Activated T-cell treated with anti-CD3 and anti-CD28 coated beads for 4 hours (primary cell): ENCODE results near the gene SLC43A2.
A peak's percentile ranks its signal among the peaks of the same experiment; 100 is the strongest.
"Not testable (repeated sequence)": the region's sequence is repeated elsewhere in the genome, so short reads cannot be mapped to it uniquely, and the experiment has no call there.

Experiments
- DNase-seq: peaks from one replicate; pipeline ENCODE4 v3.0.0-alpha.2; 2020

SLC43A2 gene

DNA sequence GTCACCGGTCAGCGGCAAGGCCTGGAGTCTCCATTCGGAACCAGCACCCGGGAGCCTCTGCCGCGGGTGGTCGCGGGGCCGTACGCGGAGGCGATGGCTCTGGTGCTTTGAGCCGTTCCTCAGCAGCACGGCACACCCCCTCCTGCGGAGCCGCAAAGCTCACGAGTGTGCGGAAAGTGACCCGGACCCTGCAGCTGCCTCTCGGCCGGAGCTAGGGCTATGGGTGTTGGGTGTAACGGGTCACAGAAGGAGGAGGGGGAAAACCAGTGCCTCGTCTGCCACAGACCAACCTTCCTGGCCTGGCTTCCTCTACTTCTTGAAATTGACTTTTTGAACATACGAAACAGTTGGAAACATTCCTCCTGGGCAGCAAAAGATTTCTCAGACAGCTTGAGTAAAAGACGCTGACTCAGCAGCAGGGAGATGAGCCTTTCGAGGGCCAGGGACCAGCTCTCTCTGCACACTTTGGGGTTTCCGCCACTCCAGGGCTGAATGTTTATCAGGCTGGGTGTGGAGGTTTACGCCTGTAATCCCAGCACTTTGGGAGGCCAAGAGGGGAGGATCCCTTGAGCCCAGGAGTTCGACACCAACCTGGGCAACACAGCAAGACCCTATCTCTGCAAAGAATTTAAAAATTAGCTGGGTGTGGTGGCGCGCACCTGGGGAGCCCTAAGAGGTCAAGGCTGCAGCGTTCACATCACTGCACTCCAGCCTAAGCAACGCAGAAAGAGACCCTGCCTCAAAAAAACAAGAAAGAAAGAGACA lies 39.6 kb downstream of the SLC43A2 start:
- DNase-seq: no peak

DNA sequence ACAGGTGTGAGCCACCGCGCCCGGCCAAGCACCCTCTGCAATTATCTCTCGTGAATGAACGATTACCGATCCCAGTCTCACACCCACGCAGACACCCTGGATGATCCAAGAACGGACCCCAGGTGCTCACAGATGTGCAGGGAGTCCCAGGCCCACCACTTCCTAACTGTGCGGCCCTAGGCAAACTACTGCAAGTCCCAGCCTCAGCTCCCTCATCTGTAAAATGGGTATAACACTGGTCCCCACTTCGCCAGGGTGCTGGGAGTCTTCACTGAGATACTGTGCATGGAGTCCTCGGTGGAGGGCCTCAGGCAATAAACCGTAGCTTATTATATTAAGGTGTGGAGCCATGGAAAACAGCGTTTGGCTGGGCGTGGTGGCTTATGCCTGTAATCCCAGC lies 44.5 kb downstream of the SLC43A2 start:
- DNase-seq: no peak

DNA sequence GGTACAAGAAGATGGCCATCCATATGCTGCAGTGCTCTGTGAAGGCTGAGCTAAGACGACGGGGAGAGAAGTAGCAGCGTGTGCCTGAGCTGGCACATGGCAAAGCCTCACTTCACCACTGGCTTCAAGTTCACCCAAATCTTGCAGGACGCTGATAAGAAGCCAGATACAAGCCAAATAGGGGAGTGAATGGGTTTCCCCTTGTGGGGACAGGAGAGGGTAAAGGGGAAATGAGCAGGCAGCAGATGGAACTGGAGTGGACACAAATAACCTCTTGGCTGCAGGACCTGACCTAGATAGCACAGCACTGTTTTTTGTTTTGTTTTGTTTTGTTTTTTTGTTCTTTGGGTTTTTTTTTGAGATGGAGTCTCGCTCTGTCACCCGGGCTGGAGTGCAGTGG lies 45.1 kb downstream of the SLC43A2 start:
- no peak for DNase-seq

DNA sequence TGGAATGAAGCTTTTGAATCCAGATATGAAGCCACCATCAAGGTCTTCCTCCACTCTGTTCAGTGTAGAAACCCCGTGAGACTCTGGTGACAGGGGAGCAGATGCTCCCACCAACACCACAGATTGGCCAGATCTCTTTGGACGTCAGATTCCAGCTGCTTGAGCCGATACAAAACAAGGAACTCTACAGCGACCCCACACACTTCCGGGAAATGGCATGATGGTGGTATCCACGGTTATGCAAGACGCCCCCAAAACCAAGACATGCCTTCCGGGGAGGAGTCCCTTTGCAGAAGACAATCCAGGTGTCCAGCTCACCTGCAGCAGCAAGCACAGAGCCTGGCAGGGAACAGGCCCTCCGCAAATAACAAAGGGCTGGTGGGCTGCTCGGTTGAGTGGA lies 46.3 kb downstream of the SLC43A2 start:
- DNase-seq: no peak

- no peak for DNase-seq
These were observed 47.5 kb downstream of the SLC43A2 start for GRCh38 chr17:1580979-1581676.

GRCh38 chr17:1578029-1578428 lies 50.6 kb downstream of the SLC43A2 start:
- no peak for DNase-seq

DNA sequence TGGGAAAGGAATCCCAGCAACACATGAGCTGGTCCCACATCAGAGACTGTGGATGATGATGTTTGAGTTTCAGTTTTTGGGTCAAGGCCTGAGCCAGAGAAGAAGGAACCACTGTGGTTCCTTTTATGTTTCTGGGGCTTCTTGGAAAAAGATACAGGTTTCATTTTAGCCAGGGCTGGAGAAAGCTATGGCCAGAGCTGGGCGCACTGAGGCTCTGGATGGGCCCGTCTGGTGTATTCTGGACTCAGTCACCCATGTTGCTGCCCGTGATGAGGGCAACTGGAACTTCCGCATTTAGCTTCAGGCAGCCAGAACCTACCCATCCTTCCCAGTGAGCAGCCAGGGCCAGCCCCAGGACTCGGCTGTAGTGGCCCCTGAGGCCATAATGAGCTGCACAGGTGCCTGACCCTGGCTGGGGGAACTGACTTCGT lies 51.0 kb downstream of the SLC43A2 start:
- no peak for DNase-seq

DNA sequence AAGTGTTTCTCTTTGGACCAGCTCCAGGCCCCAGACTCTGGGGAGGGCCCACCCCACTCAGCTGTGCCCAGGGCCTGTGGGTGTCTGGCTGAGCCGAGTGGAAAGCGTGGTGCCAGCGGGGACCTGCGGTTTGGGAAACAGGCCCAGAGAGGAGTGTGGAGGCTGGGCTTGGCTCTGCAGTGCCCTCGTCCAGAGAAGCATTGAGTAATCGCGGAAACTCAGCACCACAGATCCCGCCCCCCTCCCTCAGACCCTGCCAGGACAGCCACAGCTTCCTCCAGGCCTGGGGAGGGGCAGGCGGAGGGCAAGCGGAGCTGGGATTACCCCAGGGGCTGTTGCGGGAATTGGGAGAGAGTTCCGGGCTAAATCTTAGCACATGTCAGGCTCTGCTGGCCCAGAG lies 51.5 kb downstream of the SLC43A2 start:
- DNase-seq: no peak

- no peak for DNase-seq
These were observed 52.1 kb downstream of the SLC43A2 start for GRCh38 chr17:1576500-1576899.

GRCh38 chr17:1574697-1575471 lies 53.8 kb downstream of the SLC43A2 start:
- no peak for DNase-seq

DNA sequence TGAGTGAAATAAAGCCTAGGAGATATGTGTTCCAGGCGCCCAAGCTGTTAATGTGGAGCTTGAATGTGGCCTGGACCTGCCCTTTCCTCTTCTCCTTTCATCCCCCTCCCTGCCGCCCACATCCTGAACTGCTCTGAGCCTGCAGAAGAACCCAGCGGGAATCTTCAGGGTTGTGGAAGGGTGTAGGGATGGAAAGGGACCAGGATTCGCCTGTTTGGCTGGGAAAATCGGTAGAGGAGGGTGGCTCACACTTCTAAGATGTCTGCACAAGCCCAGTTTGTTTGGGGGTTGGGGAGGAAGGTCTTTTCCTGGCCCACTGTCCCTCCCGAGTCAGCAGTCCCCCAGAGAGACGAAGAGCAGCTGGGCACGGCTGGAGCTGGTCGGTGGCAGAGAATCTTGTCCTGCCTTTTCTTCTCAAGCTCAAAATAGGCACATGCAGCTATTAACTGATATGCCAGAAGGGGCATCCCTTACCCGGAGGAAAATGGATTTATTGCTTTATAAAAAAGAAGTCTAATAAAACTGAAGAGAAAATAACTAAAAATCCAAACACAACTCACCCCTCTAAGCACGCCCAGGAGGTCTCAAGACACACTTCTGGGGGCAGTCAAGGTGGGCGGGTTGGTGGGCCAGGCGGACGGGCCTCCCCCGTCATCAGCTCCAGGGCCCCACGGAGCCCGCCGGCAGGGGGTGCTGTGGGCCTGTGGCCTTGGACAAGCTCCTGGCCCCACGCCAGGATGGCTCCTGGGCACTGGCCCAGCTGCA lies 54.5 kb downstream of the SLC43A2 start:
- DNase-seq: peak; percentile 44

DNA sequence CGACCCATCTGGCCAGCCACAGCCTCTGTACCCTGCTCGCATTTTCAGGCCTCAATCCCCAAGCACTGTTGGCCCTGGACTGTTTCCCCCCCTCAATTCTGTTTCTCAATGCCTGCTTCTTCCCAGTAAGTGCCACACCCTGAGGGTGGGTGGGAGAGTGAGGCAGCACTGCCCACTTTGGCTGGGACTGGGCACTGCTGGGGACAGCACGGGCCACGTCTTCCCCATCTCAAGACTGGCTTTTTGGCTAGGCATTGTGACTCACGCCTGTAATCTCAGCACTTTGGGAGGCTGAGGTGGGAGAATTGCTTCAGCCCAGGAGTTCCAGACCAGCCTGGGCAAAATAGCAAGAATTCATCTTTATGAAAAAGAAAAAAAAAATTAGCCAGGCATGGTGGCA lies 56.0 kb downstream of the SLC43A2 start:
- DNase-seq: not testable (repeated sequence)

GRCh38 chr17:1571341-1571704 lies 57.3 kb downstream of the SLC43A2 start:
- no peak for DNase-seq

DNA sequence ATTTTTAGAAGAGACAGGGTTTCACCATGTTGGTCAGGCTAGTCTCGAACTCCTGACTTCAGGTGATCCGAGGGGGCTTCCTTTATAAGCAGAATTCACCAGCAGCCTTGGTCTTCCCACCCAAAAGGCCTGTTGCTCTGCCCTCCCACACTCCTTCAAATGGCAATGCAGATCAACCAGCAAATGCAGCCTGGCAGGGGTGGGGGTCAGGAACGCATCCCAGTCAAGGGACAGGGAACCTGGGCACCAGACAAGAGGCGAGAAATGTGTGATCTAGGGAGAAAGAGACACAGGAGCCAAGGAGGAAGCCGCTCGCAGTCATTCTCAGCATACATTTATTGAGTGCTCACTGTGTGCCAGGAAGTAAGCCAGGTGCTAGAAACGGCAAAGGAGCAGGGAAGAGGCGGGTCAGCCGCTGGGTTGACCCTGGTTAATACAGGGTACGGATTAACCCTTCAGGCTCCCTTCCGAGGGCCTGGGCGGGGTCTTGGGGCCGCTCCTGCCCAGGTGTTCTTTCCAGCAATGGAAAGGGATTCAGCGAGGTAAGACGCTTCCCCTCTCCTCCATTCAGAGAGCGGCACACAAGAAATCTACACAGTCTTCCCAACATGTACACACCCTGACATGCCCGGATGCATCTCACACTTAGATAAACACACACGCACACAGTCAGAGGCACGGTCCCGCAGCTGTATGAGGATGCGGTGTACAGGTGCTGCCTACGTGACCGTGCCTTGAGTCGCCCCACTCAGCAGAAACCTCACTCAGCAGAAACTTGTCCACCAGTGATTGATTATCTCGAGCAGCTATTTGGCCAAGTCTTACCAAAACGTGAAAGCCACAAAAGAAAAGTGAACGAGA lies 59.5 kb downstream of the SLC43A2 start:
- DNase-seq: no peak

- DNase-seq: no peak
These were observed 62.0 kb downstream of the SLC43A2 start for GRCh38 chr17:1566505-1567199.

DNA sequence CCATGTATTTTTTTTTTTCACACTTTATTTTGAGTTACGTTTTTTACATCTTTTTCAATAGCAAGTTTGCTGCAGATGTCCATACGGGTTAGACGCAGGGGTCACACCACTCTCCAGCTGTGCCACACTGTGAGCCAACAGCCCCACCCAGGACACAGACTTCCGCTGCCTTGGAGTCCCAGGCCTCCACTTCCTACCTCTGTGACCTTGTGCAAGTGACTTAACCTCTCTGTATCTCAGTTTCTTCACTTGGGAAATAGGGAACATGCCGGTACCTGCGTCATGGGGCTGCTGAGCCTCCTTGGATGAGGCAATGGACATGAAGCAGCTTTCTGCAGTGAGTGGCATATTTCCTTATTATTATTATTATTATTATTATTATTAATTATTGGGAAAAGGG lies 62.8 kb downstream of the SLC43A2 start:
- DNase-seq: no peak

GRCh38 chr17:1563786-1564613 lies 64.6 kb downstream of the SLC43A2 start:
- DNase-seq: no peak

DNA sequence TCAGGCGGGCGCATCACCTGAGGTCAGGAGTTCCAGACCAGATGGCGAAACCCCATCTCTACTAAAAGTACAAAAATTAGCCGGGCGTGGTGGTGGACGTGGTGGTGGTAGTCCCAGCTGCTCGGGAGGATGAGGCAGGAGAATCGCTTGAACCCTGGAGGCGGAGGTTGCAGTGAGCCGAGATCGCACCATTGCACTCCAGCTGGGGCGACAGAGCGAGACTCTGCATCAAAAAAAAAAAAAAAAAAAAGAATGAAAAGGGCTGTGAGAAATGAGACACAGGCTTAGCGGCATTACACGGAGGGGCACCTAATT lies 65.2 kb downstream of the SLC43A2 start:
- DNase-seq: not testable (repeated sequence)

DNA sequence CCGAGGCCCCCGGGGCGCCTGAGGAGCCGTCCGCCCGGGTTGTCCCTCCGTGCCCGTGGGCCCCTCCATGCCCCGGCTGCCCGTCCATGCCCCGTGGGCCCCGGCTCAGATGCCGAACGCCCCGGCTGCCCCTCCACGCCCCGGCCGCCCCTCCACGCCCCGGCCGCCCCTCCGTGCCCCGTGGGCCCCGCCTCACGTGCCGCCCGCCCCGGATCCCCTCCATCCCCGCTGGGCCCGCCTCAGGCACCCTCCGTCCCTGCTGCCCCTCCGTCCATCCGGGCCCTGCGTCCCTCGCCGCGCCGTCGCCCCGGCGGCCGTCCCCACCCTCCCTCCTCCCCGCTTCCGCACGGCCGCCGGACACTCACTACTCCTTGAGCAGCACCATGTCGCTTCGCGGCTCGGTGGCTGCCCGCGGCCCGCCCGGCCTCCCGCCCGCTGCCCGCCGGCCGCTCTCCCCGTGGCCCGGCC lies 66.4 kb downstream of the SLC43A2 start:
- no peak for DNase-seq

GRCh38 chr17:1561420-1562175 lies 67.0 kb downstream of the SLC43A2 start:
- DNase-seq: peak; percentile 19
